H1 (cell line): ENCODE results near the gene ITGB2. TPM values are rescaled to one million over a fixed set of nuclear protein-coding genes. Genes with fewer than 3 reads are reported as not detected.

Source experiments
- CTCF ChIA-PET: fragments of 300-600 bp; sonication (Branson Sonifier 250); formaldehyde crosslinking; loops from one replicate; lab custom pipeline; 2021; ENCODE audit not compliant: partially characterized antibody; lab: Charles Lee
- POLR2A ChIA-PET: fragments of 300-600 bp; sonication (Branson Sonifier 250); formaldehyde crosslinking; loops from one replicate; lab custom pipeline; 2021; ENCODE audit warnings: inconsistent platforms; ENCODE audit not compliant: partially characterized antibody; lab: Charles Lee
- DNase-seq, 2 experiments: peaks; one replicate each; pipeline versions ENCODE4 v3.0.0 to v3.0.0-alpha.2; 2010 to 2022; ENCODE audit warnings: low spot score in 2 of 2, low read depth in 1 of 2, mixed read lengths in 1 of 2
- FAIRE-seq: peaks from 2 replicates; lab custom pipeline; 2011; peaks lifted over from hg19 to GRCh38; lab: Jason Lieb, UNC
- H2AFZ ChIP-seq: 2 replicates; pipeline ENCODE4 v1.8.1; 2012; ENCODE audit warnings: low read length, inconsistent platforms
- H2AK5ac ChIP-seq: 2 replicates; pipeline ENCODE4 v1.6.1; 2013; ENCODE audit warnings: low read depth, low read length
- H2BK120ac ChIP-seq: replicated peaks from 2 replicates; pipeline ENCODE3; 2013; ENCODE audit warnings: low read depth, low read length, inconsistent platforms
- H2BK12ac ChIP-seq: 2 replicates; pipeline ENCODE4 v1.6.1; 2013; ENCODE audit warnings: low read depth, low read length
- H2BK15ac ChIP-seq: 2 replicates; pipeline ENCODE4 v1.6.1; 2013; ENCODE audit warnings: low read length
- H2BK20ac ChIP-seq: 2 replicates; pipeline ENCODE4 v1.6.1; 2013; ENCODE audit warnings: low read length
- H2BK5ac ChIP-seq: 2 replicates; pipeline ENCODE4 v1.6.1; 2013; ENCODE audit warnings: low read depth, low read length
- H3K14ac ChIP-seq: 2 replicates; pipeline ENCODE4 v1.6.1; 2013; ENCODE audit warnings: inconsistent platforms; ENCODE audit not compliant: insufficient read length
- H3K18ac ChIP-seq: 2 replicates; pipeline ENCODE4 v1.6.1; 2013; ENCODE audit warnings: low read length; ENCODE audit errors: extremely low read depth
- H3K23ac ChIP-seq: 2 replicates; pipeline ENCODE4 v1.6.1; 2013; ENCODE audit warnings: inconsistent platforms; ENCODE audit not compliant: insufficient read length
- H3K23me2 ChIP-seq: 2 replicates; pipeline ENCODE4 v1.6.1; 2013; ENCODE audit warnings: low read depth, low read length
- H3K27ac ChIP-seq: 2 replicates; pipeline ENCODE4 v1.6.1; 2011; ENCODE audit warnings: low read depth, low read length, inconsistent platforms
- H3K27me3 ChIP-seq, 4 experiments: replicated peaks in 1 of 4; 1 replicate in 1 of 4; 2 replicates in 3 of 4; pipeline versions ENCODE4 v1.6.1 to v1.8.1; 2011 to 2013; ENCODE audit warnings: low read length in 3 of 4, mild to moderate bottlenecking in 3 of 4, inconsistent platforms in 2 of 4, mixed read lengths in 2 of 4, moderate library complexity in 1 of 4; ENCODE audit not compliant: control insufficient read depth in 3 of 4, insufficient read depth in 3 of 4; ENCODE audit errors: extremely low read depth in 1 of 4
- H3K36me3 ChIP-seq, 4 experiments: 2 replicates each; pipeline versions ENCODE4 v1.6.1 to v1.8.1; 2011 to 2013; ENCODE audit warnings: mild to moderate bottlenecking in 4 of 4, low read length in 3 of 4, moderate library complexity in 2 of 4, control low read depth in 1 of 4, inconsistent platforms in 1 of 4; ENCODE audit not compliant: insufficient read depth in 4 of 4, control insufficient read depth in 2 of 4
- H3K4ac ChIP-seq: replicated peaks from 2 replicates; pipeline ENCODE3; 2013; ENCODE audit warnings: low read length, low read depth, mixed read lengths, inconsistent platforms; ENCODE audit not compliant: insufficient read length
- H3K4me1 ChIP-seq, 4 experiments: replicated peaks in 1 of 4; 1 replicate in 1 of 4; 2 replicates in 3 of 4; pipeline versions ENCODE4 v1.6.1 to v1.8.1; 2011 to 2013; ENCODE audit warnings: low read length in 3 of 4, inconsistent platforms in 2 of 4, mixed read lengths in 1 of 4; ENCODE audit not compliant: insufficient read depth in 4 of 4, control insufficient read depth in 3 of 4
- H3K4me2 ChIP-seq, 2 experiments: 2 replicates each; pipeline versions ENCODE4 v1.6.1 to v1.8.1; 2011 to 2013; ENCODE audit warnings: low read depth in 2 of 2, low read length in 2 of 2, control low read depth in 1 of 2, inconsistent platforms in 1 of 2, mild to moderate bottlenecking in 1 of 2; ENCODE audit not compliant: insufficient read depth in 1 of 2
- H3K4me3 ChIP-seq, 4 experiments: fragments of 200-600, 300-600 bp in 1 of 4; sonication (generic), shearing (Covaris generic), sonication (Bioruptor Twin) in 1 of 4; 2 replicates each; pipeline versions ENCODE4 v1.5.1 to v1.8.1; 2011 to 2016; ENCODE audit warnings: low read length in 4 of 4, low read depth in 3 of 4, control low read depth in 2 of 4, inconsistent platforms in 2 of 4, mild to moderate bottlenecking in 2 of 4, mixed read lengths in 1 of 4, moderate library complexity in 1 of 4; ENCODE audit not compliant: insufficient read depth in 2 of 4; ENCODE audit errors: extremely low read depth in 1 of 4
- H3K56ac ChIP-seq: replicated peaks from 2 replicates; pipeline ENCODE3; 2013; ENCODE audit warnings: low read depth, mild to moderate bottlenecking, mixed read lengths, low read length, inconsistent platforms; ENCODE audit not compliant: insufficient read length
- H3K79me1 ChIP-seq: 2 replicates; pipeline ENCODE4 v1.6.1; 2013; ENCODE audit warnings: low read depth, low read length, control low read depth
- H3K79me2 ChIP-seq, 2 experiments: 2 replicates each; pipeline versions ENCODE4 v1.6.1 to v1.8.1; 2012 to 2013; ENCODE audit warnings: low read length in 2 of 2, mild to moderate bottlenecking in 2 of 2, inconsistent platforms in 1 of 2; ENCODE audit not compliant: insufficient read depth in 2 of 2, control insufficient read depth in 1 of 2
- H3K9ac ChIP-seq, 4 experiments: replicated peaks in 1 of 4; 1 replicate in 1 of 4; 2 replicates in 3 of 4; pipeline versions ENCODE4 v1.6.1 to v1.8.1; 2011 to 2013; ENCODE audit warnings: low read depth in 3 of 4, low read length in 3 of 4, control low read depth in 2 of 4, mild to moderate bottlenecking in 2 of 4, moderate library complexity in 2 of 4, inconsistent platforms in 1 of 4; ENCODE audit errors: extremely low read depth in 1 of 4
- H3K9me3 ChIP-seq, 2 experiments: 2 replicates each; pipeline versions ENCODE4 v1.6.1 to v1.8.1; 2012 to 2013; ENCODE audit warnings: mild to moderate bottlenecking in 2 of 2, moderate library complexity in 2 of 2, control low read depth in 1 of 2, inconsistent platforms in 1 of 2, low read depth in 1 of 2, low read length in 1 of 2, mixed read lengths in 1 of 2; ENCODE audit not compliant: insufficient read depth in 2 of 2
- H4K20me1 ChIP-seq, 2 experiments: replicated peaks in 1 of 2; 2 replicates each; pipeline versions ENCODE3 to v1.8.1; 2011 to 2013; ENCODE audit warnings: inconsistent platforms in 2 of 2, low read length in 2 of 2, mild to moderate bottlenecking in 1 of 2; ENCODE audit not compliant: insufficient read depth in 2 of 2, control insufficient read depth in 1 of 2
- H4K5ac ChIP-seq: 2 replicates; pipeline ENCODE4 v1.6.1; 2013; ENCODE audit warnings: low read length, low read depth, mixed read lengths, inconsistent platforms; ENCODE audit not compliant: insufficient read length
- H4K8ac ChIP-seq: 2 replicates; pipeline ENCODE4 v1.8.0; 2013; ENCODE audit warnings: mild to moderate bottlenecking, moderate library complexity, low read length, inconsistent platforms; ENCODE audit not compliant: insufficient read depth; ENCODE audit errors: extremely low read depth
- H4K91ac ChIP-seq: replicated peaks from 2 replicates; pipeline ENCODE3; 2013; ENCODE audit warnings: low read length, mixed read lengths, inconsistent platforms; ENCODE audit not compliant: insufficient read length
- ATF3 ChIP-seq: IDR thresholded peaks from 2 replicates; pipeline ENCODE4 v1.6.1; 2011; ENCODE audit warnings: low read depth, mild to moderate bottlenecking, low read length; ENCODE audit not compliant: insufficient read depth
- CBX8 ChIP-seq: fragments of 300-800, 300-1000 bp; sonication (generic); IDR thresholded peaks from 2 replicates; pipeline ENCODE4 v1.7.1; 2016; ENCODE audit warnings: low read depth, low read length, borderline replicate concordance
- CEBPB ChIP-seq: IDR thresholded peaks from 2 replicates; pipeline ENCODE4 v1.6.1; 2012; ENCODE audit warnings: low read depth, low read length
- GABPA ChIP-seq: IDR thresholded peaks from 2 replicates; pipeline ENCODE4 v1.6.1; 2011; ENCODE audit warnings: mild to moderate bottlenecking, low read length, moderate library complexity, borderline replicate concordance; ENCODE audit not compliant: insufficient read depth
- RNF2 ChIP-seq: fragments of 200-900, 300-1000 bp; sonication (generic); IDR thresholded peaks from 2 replicates; pipeline ENCODE4 v1.7.1; 2016; ENCODE audit warnings: borderline replicate concordance, low read depth, mild to moderate bottlenecking, antibody characterized with exemption, low read length; ENCODE audit not compliant: poor library complexity, severe bottlenecking; ENCODE audit errors: missing control alignments
- SP2 ChIP-seq: IDR thresholded peaks from 2 replicates; pipeline ENCODE4 v1.6.1; 2012; ENCODE audit warnings: mild to moderate bottlenecking, low read length, inconsistent platforms
- TEAD4 ChIP-seq: IDR thresholded peaks from 2 replicates; pipeline ENCODE4 v1.6.1; 2012; ENCODE audit warnings: low read depth, low read length, inconsistent platforms, mixed read lengths
- WGBS, 2 experiments: shearing (Covaris generic) in 1 of 2; methylation state at CpG; one replicate each; pipeline versions ENCODE4 v1.1.6 to v1.1.7; 2013 to 2015; ENCODE audit warnings: low lambda C conversion rate in 2 of 2, mixed read lengths in 2 of 2, inconsistent platforms in 1 of 2, low coverage in 1 of 2, missing lambda C conversion rate in 1 of 2; ENCODE audit not compliant: insufficient replicate concordance in 2 of 2, insufficient coverage in 1 of 2, insufficient read length in 1 of 2; ENCODE audit errors: extremely low coverage in 1 of 2, missing lambda C conversion rate in 1 of 2; 5-methylcytosine and 5-hydroxymethylcytosine counted together
- polyA plus RNA-seq, 7 experiments: library from polyadenylated mRNA; depleted of rRNA in 3 of 7; stranded (reverse) in 5 of 7; unstranded in 2 of 7; fragments of >200 nt in 5 of 7; fragments of 200-250 nt in 2 of 7; gene quantifications; 1 replicate in 5 of 7; 2 replicates in 1 of 7; 4 replicates in 1 of 7; pipeline versions ENCODE4 v1.2.1 to v1.2.3, GENCODE V29; 2011 to 2013; ENCODE audit warnings: missing spikeins in 2 of 7, mixed read lengths in 2 of 7
- total RNA-seq: library from RNA; stranded (reverse); fragmentation: NEBNext Ultra II Directional; extraction: Animal tissue kit (Norgen Biotek cat#: 25700); gene quantifications from 2 replicates; pipeline ENCODE4 v1.2.1, GENCODE V29; 2021
- TF ChIP-seq, protein P1 (sequence below), 3 experiments: IDR thresholded peaks; 1 replicate in 2 of 3; 2 replicates in 1 of 3; pipeline versions ENCODE4 v1.5.1 to v1.6.1; 2011; ENCODE audit warnings: low read length in 3 of 3, mild to moderate bottlenecking in 3 of 3, inconsistent platforms in 2 of 3, low read depth in 1 of 3, moderate library complexity in 1 of 3; ENCODE audit not compliant: insufficient read depth in 1 of 3; ENCODE audit errors: control extremely low read depth in 1 of 3

Gene ITGB2
- total and polyA plus RNA-seq, 2 of the 8 experiments (the other 6 are each of a cell fraction or from before 2014, with no cell fraction given) = 0.24 to 0.63 TPM

- FAIRE-seq = no peak
- DNase-seq = no peak
- Histone ChIP-seq H2AFZ (no peak overlapping the region), H3K27me3 (no peaks in the 10 kb centered on the region), H3K56ac (no peak overlapping the region), H2BK20ac (no peak overlapping the region), H4K8ac (no peak overlapping the region), H3K27ac (no peak overlapping the region), H3K4me1 (peaks cover 0 to 3% (median under 1%) of the 10 kb centered on the region in 4 experiments; a peak in 2 of 7 replicates), H3K4me2 (no peak overlapping the region), H3K9ac (no peak overlapping the region), H2BK120ac (no peak overlapping the region), H3K23me2 (no peaks in the 10 kb centered on the region), H3K4ac (no peak overlapping the region), H3K36me3 (peaks cover 4 to 51% (median 32%) of the 10 kb centered on the region in 4 experiments; a peak in 7 of 8 replicates), H4K91ac (no peak overlapping the region), H3K9me3 (no peaks in the 10 kb centered on the region), H3K79me1 (peaks cover 6% of the 10 kb centered on the region; the same call in 1 of the 2 replicates), H3K23ac (no peak overlapping the region), H2BK12ac (no peak overlapping the region), H4K20me1 (peaks cover 12 to 39% of the 10 kb centered on the region in 2 experiments), H2BK15ac (no peak overlapping the region), H4K5ac (no peak overlapping the region), H3K18ac (no peak overlapping the region), H2BK5ac (no peak overlapping the region), H3K79me2 (peaks cover 0 to 35% of the 10 kb centered on the region in 2 experiments; a peak in 3 of 4 replicates), H3K4me3 (no peak overlapping the region), H2AK5ac (no peak overlapping the region), H3K14ac (no peak overlapping the region)
- WGBS, 2 experiments = 99% methylated on average over 16 of the region's 16 CpGs; no CpG with 5 or more reads in 1 of the 2 experiments
- CTCF ChIA-PET = interaction anchor here (0.5 to 0.9 kb wide), 4 partner anchors 13 to 63 kb away, joined by 3 read pairs; no protein-coding TSS in a partner anchor
- POLR2A ChIA-PET = interaction anchor here (1.2 to 1.5 kb wide), 2 partner anchors 9 to 15 kb away, joined by 3 to 5 read pairs; no protein-coding TSS in a partner anchor
- no peak for TF ChIP-seq RNF2
- TF ChIP-seq CEBPB = no peak
- TF ChIP-seq SP2 = no peak
- no peak for TF ChIP-seq GABPA
- TF ChIP-seq, protein P1, sequence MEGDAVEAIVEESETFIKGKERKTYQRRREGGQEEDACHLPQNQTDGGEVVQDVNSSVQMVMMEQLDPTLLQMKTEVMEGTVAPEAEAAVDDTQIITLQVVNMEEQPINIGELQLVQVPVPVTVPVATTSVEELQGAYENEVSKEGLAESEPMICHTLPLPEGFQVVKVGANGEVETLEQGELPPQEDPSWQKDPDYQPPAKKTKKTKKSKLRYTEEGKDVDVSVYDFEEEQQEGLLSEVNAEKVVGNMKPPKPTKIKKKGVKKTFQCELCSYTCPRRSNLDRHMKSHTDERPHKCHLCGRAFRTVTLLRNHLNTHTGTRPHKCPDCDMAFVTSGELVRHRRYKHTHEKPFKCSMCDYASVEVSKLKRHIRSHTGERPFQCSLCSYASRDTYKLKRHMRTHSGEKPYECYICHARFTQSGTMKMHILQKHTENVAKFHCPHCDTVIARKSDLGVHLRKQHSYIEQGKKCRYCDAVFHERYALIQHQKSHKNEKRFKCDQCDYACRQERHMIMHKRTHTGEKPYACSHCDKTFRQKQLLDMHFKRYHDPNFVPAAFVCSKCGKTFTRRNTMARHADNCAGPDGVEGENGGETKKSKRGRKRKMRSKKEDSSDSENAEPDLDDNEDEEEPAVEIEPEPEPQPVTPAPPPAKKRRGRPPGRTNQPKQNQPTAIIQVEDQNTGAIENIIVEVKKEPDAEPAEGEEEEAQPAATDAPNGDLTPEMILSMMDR (IDR thresholded peaks at IDR 0.05; ENCODE audit: control extremely low read depth in 1 of 3, insufficient read depth in 1 of 3, low read depth in 1 of 3, low read length in 3 of 3) = no peak
- TF ChIP-seq ATF3 = no peak
- no peak for TF ChIP-seq TEAD4
- no peak for TF ChIP-seq CBX8
These were observed 63.4 kb downstream of the ITGB2 start for GRCh38 chr21:44857127-44857892.
